Parathyroid adenoma (tissue), 2 donors: ENCODE measurements around the gene HNRNPLL.
A peak's percentile ranks its signal among the peaks of the same experiment; 100 is the strongest.

Source experiments
- H2AFZ ChIP-seq: fragments of 300-600 bp; sonication (generic); one replicate; pipeline ENCODE4 v1.7.0; 2017; ENCODE audit warnings: antibody characterized with exemption, mild to moderate bottlenecking
- H3K27ac ChIP-seq: fragments of 300-600 bp; sonication (generic); one replicate; pipeline ENCODE4 v1.7.0; 2017
- H3K27me3 ChIP-seq: fragments of 300-600 bp; sonication (generic); one replicate; pipeline ENCODE4 v1.7.0; 2017; ENCODE audit warnings: low read length; ENCODE audit not compliant: control insufficient read depth, insufficient read depth
- H3K36me3 ChIP-seq: fragments of 300-600 bp; sonication (generic); one replicate; pipeline ENCODE4 v1.7.0; 2017; ENCODE audit warnings: low read length; ENCODE audit not compliant: control insufficient read depth, insufficient read depth
- H3K4me1 ChIP-seq: fragments of 300-600 bp; sonication (generic); one replicate; pipeline ENCODE4 v1.7.0; 2017; ENCODE audit warnings: control low read depth
- H3K4me2 ChIP-seq: fragments of 300-600 bp; sonication (generic); one replicate; pipeline ENCODE4 v1.7.0; 2017; ENCODE audit warnings: low read length
- H3K4me3 ChIP-seq: fragments of 300-600 bp; sonication (generic); one replicate; pipeline ENCODE4 v1.7.0; 2017; ENCODE audit warnings: low read depth, low read length
- H3K79me2 ChIP-seq: fragments of 300-600 bp; sonication (generic); one replicate; pipeline ENCODE4 v1.7.0; 2017; ENCODE audit warnings: control low read depth
- H3K9ac ChIP-seq: fragments of 300-600 bp; sonication (generic); one replicate; pipeline ENCODE4 v1.7.0; 2017; ENCODE audit warnings: mild to moderate bottlenecking
- H3K9me3 ChIP-seq: fragments of 300-600 bp; sonication (generic); one replicate; pipeline ENCODE4 v1.7.0; 2017; ENCODE audit warnings: low read length; ENCODE audit not compliant: control insufficient read depth
- TF ChIP-seq, protein P1 (sequence below): fragments of 300-600 bp; sonication (generic); IDR thresholded peaks from one replicate; pipeline ENCODE4 v1.7.0; 2017; ENCODE audit warnings: antibody characterized with exemption, mild to moderate bottlenecking
- donor health status: primary hyperparathyroidism.

Gene HNRNPLL

DNA sequence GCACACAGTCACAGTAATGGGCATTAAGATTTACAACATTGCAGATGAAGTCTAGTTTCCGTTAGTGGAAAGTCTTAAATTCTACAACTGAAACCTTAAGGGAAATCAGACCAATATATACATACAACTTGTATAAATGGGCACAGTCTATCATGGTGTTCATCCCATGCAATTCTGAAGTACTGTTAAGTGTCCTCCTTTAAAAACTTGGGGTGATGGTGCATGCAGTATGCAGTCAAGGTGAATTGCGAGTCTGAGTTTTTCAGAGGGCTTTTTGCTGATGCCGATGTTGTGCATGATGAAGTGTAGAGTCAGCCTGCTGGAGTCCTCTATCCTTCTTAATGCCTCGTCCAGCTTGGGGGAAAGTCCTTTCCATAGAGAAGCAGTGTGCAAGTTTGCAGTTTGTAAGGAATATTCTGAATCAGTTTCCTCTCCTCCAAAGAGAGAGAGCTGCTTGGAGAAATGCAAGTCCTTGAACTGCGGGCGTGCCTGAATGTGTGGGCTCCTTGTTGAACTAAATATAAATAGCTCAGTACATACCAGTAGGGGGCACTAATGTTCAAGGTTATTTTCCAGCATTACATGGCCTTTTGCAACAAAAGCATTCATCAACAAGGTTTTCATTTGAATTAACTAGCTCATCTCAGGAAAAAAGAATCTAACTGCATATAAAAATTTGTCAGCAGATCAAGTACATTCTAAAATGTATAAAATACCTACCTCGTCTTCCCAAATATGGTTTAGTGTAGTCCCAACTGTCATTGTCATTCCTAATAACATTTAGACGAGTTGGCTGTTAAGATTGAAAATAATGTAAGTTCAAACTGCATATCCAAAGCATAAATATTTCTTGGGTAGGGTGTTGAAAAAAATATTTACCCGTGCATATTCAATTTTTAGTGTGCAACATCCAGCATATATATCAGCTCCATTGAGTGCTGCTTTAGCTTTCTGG, 21.3 kb downstream of the HNRNPLL start:
- Histone ChIP-seq H3K9me3 (no peaks in the 10 kb centered on the region), H3K4me1 (no peaks in the 10 kb centered on the region), H3K79me2 (peaks cover 11% of the 10 kb centered on the region), H3K9ac (no peak overlapping the region), H3K36me3 (no peaks in the 10 kb centered on the region), H3K4me2 (no peak overlapping the region), H3K4me3 (no peak overlapping the region), H3K27me3 (no peaks in the 10 kb centered on the region), H2AFZ (no peak overlapping the region), H3K27ac (no peak overlapping the region)
- TF ChIP-seq, protein P1, sequence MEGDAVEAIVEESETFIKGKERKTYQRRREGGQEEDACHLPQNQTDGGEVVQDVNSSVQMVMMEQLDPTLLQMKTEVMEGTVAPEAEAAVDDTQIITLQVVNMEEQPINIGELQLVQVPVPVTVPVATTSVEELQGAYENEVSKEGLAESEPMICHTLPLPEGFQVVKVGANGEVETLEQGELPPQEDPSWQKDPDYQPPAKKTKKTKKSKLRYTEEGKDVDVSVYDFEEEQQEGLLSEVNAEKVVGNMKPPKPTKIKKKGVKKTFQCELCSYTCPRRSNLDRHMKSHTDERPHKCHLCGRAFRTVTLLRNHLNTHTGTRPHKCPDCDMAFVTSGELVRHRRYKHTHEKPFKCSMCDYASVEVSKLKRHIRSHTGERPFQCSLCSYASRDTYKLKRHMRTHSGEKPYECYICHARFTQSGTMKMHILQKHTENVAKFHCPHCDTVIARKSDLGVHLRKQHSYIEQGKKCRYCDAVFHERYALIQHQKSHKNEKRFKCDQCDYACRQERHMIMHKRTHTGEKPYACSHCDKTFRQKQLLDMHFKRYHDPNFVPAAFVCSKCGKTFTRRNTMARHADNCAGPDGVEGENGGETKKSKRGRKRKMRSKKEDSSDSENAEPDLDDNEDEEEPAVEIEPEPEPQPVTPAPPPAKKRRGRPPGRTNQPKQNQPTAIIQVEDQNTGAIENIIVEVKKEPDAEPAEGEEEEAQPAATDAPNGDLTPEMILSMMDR, result peak; percentile 74

DNA sequence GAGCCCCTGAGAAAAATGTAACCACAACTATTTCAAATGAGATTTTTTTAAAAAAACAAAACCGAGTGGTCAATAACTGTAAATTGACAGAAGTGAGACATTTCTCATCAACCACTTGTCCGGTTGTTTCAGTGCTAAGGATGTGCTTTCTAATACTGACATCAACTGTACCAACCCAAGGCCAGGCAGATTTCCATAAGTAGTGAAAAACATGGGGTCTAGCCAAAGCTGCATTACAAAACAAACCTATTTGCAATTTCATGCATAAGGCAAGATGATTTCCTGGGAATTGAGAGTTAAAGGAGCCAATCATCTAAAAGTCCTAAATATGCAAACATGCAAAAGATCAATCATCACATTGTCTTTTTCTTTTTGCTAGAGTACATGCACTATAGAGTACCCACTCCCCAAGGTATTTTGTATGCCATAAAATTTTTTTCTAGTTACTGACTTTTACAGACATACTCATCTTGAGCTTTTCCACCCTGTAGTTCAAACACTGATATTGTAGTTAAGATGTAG, 22.6 kb downstream of the HNRNPLL start:
- no peak overlapping the region for H3K4me2 ChIP-seq
- no peaks in the 10 kb centered on the region for H3K27me3 ChIP-seq
- peaks cover 7% of the 10 kb centered on the region for H3K79me2 ChIP-seq
- H3K36me3 ChIP-seq, result no peaks in the 10 kb centered on the region
- no peak overlapping the region for H3K4me3 ChIP-seq
- no peaks in the 10 kb centered on the region for H3K4me1 ChIP-seq
- H2AFZ ChIP-seq, result no peak overlapping the region
- TF ChIP-seq, protein P1, result no peak
- no peak overlapping the region for H3K27ac ChIP-seq
- H3K9ac ChIP-seq, result no peak overlapping the region
- no peaks in the 10 kb centered on the region for H3K9me3 ChIP-seq

DNA sequence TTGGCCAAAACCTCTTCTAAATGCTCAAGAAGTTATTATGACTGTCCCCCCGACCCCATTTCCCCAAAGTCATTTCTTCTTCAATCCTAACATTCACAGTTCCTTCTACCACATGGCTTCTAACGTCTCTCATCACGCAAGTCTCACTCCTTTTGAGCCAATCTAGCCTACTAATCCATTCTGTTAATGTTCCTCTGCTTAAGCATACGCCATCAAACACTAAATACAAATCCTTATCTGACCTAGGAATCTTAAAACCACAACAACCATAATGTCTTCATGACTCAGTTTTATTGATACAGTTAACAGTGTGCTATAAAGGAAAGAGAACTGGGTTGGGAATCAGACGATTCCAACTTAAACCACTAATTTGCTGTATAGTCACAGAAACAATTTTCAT, 23.9 kb downstream of the HNRNPLL start:
- TF ChIP-seq, protein P1, result no peak
- H3K79me2 ChIP-seq, result peaks cover 7% of the 10 kb centered on the region
- no peaks in the 10 kb centered on the region for H3K36me3 ChIP-seq
- no peak overlapping the region for H3K27ac ChIP-seq
- H3K4me3 ChIP-seq, result no peak overlapping the region
- no peak overlapping the region for H3K9ac ChIP-seq
- H3K4me1 ChIP-seq, result no peaks in the 10 kb centered on the region
- H3K27me3 ChIP-seq, result no peaks in the 10 kb centered on the region
- H2AFZ ChIP-seq, result no peak overlapping the region
- no peak overlapping the region for H3K4me2 ChIP-seq
- no peaks in the 10 kb centered on the region for H3K9me3 ChIP-seq

DNA sequence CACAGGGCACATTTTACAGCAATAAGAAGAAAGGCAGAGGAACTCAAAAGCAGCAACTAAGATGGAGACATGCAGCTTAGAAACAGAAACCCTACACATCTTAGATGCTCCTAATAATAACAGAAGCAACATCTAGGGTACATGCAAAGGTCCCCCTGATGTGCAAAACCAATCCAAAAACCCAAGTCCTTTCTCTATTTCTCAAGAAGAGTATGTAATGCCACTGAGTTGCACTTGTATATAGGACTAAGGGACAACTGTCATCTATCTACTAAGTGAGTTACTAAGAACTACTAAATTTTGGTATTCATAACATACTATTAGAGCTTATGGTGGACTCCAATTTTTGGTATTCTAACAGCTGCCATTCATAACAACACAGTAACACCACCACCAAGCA, 28.4 kb downstream of the HNRNPLL start:
- no peak overlapping the region for H2AFZ ChIP-seq
- H3K27ac ChIP-seq, result no peak overlapping the region

More for the DNA sequence above, 28.4 kb downstream of the HNRNPLL start:
- H3K4me2 ChIP-seq, result no peak overlapping the region
- H3K4me3 ChIP-seq, result no peak overlapping the region
- H3K9ac ChIP-seq, result no peak overlapping the region
- H3K79me2 ChIP-seq, result peaks cover 3% of the 10 kb centered on the region
- H3K36me3 ChIP-seq, result no peaks in the 10 kb centered on the region
- H3K27me3 ChIP-seq, result no peaks in the 10 kb centered on the region
- no peaks in the 10 kb centered on the region for H3K4me1 ChIP-seq
- H3K9me3 ChIP-seq, result no peaks in the 10 kb centered on the region
- TF ChIP-seq, protein P1, result no peak
